Measurements from ENCODE around the gene GMPR. TPM values are rescaled to one million over a fixed set of nuclear protein-coding genes. Genes with fewer than 3 reads are reported as not detected.

GMPR gene
- total RNA-seq, 1 experiment from 2014 or later = 109 TPM

GRCh38 chr6:16238963-16239797, 793 bp downstream of the GMPR start:
- peak; percentile 94 for DNase-seq (ENCODE audit: low read depth, low spot score)
- in situ Hi-C loops (cut with HindIII; ENCODE audit: low pct_unique_long_range_greater_than_20kb, low sequenced_read_pairs) = no loop called here

DNA sequence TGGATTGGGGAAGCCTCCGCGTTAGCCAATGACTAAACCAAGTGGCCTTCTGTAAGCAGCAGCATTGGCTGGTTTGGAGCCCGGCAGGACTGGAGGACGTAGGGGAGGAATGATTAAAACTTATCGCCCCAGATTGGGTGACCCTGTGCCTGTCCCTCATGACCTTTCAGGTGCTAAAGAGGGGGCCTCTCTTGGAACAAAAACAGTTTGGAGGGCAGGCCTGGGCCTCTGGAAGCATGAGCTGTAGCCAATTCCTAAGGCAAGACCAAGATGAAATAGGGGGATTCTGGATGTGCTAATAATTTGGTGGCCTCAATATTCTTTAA, 1.4 kb downstream of the GMPR start:
- in situ Hi-C loops (cut with HindIII; ENCODE audit: low pct_unique_long_range_greater_than_20kb, low sequenced_read_pairs) = no loop called here
- DNase-seq (ENCODE audit: low read depth, low spot score) = no peak

DNA sequence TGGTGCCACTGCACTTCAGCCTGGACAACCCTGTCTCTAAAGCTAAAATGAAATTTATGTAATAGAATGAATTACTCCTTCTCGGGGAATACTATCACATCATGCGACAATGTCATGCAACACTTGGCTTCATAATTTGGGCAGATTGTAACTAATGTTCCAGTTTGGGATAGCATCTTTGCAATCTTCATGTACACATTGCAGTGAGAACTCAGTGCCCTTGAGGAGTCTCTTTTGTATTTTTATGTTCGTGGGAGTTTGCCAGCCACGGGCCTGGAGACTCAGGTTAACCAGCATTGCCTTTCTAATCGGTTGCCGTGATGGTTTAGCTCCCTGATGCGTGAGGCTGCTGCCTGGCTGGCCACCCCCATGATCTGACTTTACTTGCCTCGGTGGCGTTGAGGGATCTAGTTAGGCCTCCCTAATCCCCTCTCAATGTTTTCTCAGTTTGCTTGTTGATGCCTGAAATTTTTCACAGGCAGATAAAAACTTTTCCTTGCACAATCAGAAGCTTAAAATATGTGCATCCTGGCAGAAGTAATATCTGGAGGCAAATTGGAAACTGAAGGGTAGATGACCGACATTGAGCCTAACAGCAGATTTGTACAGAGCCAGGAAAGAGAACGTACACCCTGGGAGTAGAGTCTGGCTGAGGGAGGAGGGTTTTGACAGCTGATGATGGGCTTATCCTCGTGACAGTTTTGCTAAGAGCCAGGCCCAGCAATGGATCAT, 2.4 kb downstream of the GMPR start:
- no peak for DNase-seq (ENCODE audit: low read depth, low spot score)
- in situ Hi-C loops (cut with HindIII; ENCODE audit: low pct_unique_long_range_greater_than_20kb, low sequenced_read_pairs) = no loop called here

GRCh38 chr6:16241321-16241689, 2.9 kb downstream of the GMPR start:
- DNase-seq (ENCODE audit: low read depth, low spot score) = no peak
- in situ Hi-C loops (cut with HindIII; ENCODE audit: low pct_unique_long_range_greater_than_20kb, low sequenced_read_pairs) = no loop called here

DNA sequence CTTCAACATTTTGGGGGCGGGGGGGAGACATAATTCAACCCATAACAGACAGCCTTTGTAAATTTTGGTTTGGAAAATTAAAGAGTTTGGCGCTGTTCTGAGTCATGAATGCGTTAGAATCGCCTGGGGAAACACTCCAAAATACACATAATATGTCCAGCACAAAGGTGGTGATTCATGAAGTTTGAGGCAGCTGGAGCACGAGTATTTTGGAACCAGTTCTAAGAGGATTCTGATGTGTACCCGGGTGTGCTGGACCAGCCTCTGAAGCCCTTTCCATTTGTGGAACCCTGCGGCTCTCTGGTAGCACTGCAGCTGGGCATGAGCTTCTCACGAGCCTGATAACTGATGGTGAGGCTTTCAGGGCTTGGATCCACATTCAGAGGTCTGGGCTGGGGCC, 4.7 kb downstream of the GMPR start:
- peak; percentile 100 for DNase-seq (ENCODE audit: low read depth, low spot score)
- in situ Hi-C loops (cut with HindIII; ENCODE audit: low pct_unique_long_range_greater_than_20kb, low sequenced_read_pairs) = no loop called here

DNA sequence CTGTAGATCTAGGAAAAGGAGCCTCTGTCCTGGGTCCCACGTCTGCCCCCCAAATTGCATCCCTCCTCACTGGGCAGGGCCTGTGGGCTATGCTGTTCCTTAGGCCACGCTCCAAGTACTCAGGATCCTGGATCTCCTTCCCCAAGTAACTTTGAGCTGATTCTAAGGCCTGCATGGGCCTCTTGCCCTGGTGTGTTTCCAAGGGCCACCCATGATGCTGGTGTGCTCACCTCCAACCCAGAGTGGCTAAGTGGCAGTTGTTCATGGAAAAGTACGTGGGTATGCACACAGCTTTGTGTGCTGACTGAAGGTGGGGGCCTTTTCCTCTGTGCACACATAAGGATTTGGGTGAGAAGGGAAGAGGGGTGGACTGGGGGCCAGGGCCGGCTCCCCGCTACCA, 5.3 kb downstream of the GMPR start:
- in situ Hi-C loops (cut with HindIII; ENCODE audit: low pct_unique_long_range_greater_than_20kb, low sequenced_read_pairs) = no loop called here
- no peak for DNase-seq (ENCODE audit: low read depth, low spot score)

DNA sequence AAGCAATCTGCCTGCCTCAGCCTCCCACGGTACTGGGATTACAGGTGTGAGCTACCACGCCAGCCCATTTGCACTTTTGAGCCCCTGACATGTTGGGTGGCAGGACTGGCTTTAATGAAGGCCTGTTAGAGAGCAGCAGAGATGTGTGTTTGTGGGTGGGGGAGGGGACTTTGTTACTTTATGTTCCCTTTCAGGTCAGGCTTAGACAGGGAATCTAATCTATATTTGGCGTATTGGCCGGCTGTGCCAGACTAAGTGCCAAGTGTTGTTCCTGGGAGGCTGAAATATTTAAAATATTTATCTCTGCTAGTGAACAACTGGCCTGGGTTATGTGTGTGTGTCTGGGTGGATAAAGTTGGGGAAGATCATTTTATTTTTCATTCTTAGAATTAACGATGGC, 6.1 kb downstream of the GMPR start:
- in situ Hi-C loops (cut with HindIII; ENCODE audit: low pct_unique_long_range_greater_than_20kb, low sequenced_read_pairs) = no loop called here
- DNase-seq (ENCODE audit: low read depth, low spot score) = no peak

- peak; percentile 49 for DNase-seq (ENCODE audit: low read depth, low spot score)
- in situ Hi-C loops (cut with HindIII; ENCODE audit: low pct_unique_long_range_greater_than_20kb, low sequenced_read_pairs) = no loop called here
Measured at GRCh38 chr6:16244869-16245451, 6.6 kb downstream of the GMPR start.

DNA sequence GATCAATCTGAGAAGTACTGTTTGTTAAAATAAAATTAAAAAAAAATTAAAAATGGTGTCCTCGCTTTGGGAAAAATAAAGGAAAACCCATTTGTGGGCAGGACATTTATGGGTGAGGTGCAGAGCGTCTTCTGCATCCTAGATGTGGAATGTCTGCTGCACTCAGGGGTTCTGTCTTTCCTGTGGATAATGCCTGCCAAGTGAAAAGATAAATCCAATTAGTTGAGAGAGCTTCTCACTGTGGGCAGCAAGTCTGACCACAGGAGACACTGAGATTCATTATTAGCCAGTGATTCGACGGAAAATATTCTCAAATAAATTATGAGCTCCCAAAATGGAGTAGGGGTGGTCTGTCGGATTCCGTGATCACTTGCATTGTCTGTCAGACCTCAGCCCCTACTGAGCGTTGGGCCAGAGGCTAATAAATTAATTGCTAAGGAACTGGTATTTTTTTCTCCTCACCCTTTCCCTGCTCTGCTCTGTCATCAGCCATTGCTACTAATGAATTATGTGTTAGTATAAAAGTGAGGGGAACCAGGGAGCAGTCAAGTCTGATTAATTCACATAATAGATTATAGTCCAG, 10.0 kb downstream of the GMPR start:
- no peak for DNase-seq (ENCODE audit: low read depth, low spot score)
- in situ Hi-C loops (cut with HindIII; ENCODE audit: low pct_unique_long_range_greater_than_20kb, low sequenced_read_pairs) = no loop called here

- peak; percentile 93 for DNase-seq (ENCODE audit: low read depth, low spot score)
- in situ Hi-C loops (cut with HindIII; ENCODE audit: low pct_unique_long_range_greater_than_20kb, low sequenced_read_pairs) = no loop called here
Measured at GRCh38 chr6:16249971-16250370, 11.6 kb downstream of the GMPR start.

- in situ Hi-C loops (cut with HindIII; ENCODE audit: low pct_unique_long_range_greater_than_20kb, low sequenced_read_pairs) = no loop called here
Measured at GRCh38 chr6:16251706-16252105, 13.3 kb downstream of the GMPR start.

GRCh38 chr6:16252686-16253299, 14.4 kb downstream of the GMPR start:
- DNase-seq (ENCODE audit: low read depth, low spot score) = no peak
- in situ Hi-C loops (cut with HindIII; ENCODE audit: low pct_unique_long_range_greater_than_20kb, low sequenced_read_pairs) = no loop called here

More at GRCh38 chr6:16251706-16252105, 13.3 kb downstream of the GMPR start:
- DNase-seq (ENCODE audit: low read depth, low spot score) = no peak

DNA sequence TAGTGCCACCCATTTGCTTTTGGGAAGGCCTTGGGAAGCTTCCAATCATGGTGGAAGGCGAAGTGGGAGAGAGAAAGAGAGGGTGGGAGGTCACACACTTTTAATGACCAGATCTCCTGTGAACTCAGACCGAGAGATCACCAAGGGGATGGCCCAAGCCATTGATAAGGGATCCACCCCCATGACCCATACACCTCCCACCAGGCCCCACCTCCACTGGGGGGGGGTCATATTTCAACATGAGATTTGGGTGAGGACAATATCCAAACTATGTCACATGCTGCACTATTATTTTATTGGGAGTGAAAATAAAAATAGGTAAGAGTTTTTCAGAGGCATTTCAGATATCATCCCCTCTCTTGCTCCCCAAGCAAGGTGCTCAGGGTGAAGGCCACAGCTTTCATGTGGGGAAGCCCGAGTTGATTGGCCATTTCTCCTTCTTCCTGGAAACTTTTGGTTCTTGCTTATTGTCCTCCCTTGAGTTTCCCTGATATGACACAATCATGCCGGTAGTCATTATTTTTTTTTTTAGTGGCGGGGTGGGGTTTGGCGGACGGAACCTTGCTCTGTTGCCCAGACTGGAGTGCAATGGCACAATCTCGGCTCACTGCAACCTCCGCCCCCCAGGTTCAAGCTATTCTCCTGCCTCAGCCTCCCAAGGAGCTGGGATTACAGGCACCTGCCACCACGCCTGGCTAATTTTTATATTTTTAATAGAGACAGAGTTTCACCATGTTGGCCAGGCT, 15.2 kb downstream of the GMPR start:
- no peak for DNase-seq (ENCODE audit: low read depth, low spot score)
- in situ Hi-C loops (cut with HindIII; ENCODE audit: low pct_unique_long_range_greater_than_20kb, low sequenced_read_pairs) = no loop called here

- in situ Hi-C loops (cut with HindIII; ENCODE audit: low pct_unique_long_range_greater_than_20kb, low sequenced_read_pairs) = no loop called here
- no peak for DNase-seq (ENCODE audit: low read depth, low spot score)
Measured at GRCh38 chr6:16254535-16254934, 16.1 kb downstream of the GMPR start.

- DNase-seq (ENCODE audit: low read depth, low spot score) = no peak
- in situ Hi-C loops (cut with HindIII; ENCODE audit: low pct_unique_long_range_greater_than_20kb, low sequenced_read_pairs) = no loop called here
Measured at GRCh38 chr6:16256781-16257180, 18.4 kb downstream of the GMPR start.

GRCh38 chr6:16257999-16258708, 19.8 kb downstream of the GMPR start:
- in situ Hi-C loops (cut with HindIII; ENCODE audit: low pct_unique_long_range_greater_than_20kb, low sequenced_read_pairs) = no loop called here
- DNase-seq (ENCODE audit: low read depth, low spot score) = no peak

- in situ Hi-C loops (cut with HindIII; ENCODE audit: low pct_unique_long_range_greater_than_20kb, low sequenced_read_pairs) = no loop called here
- DNase-seq (ENCODE audit: low read depth, low spot score) = no peak
Measured at GRCh38 chr6:16258709-16259075, 20.3 kb downstream of the GMPR start.

All from SK-MEL-5 (cell line).